ENCODE measurements around the gene NFIB. TPM values are rescaled to one million over a fixed set of nuclear protein-coding genes. Genes with fewer than 3 reads are reported as not detected.

The NFIB gene
- total RNA-seq, 1 donor from 2014 or later, result 99.9 TPM

DNA sequence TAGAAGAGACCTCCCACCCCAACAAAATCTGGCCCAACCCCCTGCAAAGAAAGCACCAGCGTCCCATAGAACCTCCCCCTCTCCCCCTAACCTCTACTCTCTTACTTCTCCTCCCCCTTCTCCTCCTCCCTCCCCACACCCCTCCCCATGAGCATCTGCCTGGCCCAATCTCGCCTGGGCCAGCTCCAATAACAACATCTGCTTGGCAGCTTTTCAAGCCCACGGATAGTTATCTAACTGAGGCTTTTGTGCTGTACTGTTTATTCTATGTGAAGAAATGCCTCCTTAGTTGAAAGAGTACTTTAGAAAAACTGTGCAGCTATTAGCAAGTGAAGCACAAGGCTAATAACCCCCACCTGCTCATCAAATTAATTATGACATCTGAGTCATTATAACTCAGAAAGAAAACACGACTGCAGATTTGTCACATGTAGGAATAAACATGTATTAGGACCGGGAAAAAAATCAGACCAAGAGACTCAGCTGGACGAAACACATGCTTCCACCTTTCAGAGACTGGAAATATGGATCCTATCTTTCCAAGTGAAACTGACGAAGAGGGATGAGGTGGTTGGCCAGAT is 42.8 kb downstream of the NFIB start:
- no peaks in the 10 kb centered on the region for H3K27me3 ChIP-seq
- H3K27ac ChIP-seq, result no peak overlapping the region
- H3K36me3 ChIP-seq, result no peaks in the 10 kb centered on the region
- H3K4me1 ChIP-seq, result peaks cover 13 to 44% of the 10 kb centered on the region in 2 donors
- intact Hi-C loops (cut with DNase I), result no loop called here
- TF ChIP-seq, protein P1, sequence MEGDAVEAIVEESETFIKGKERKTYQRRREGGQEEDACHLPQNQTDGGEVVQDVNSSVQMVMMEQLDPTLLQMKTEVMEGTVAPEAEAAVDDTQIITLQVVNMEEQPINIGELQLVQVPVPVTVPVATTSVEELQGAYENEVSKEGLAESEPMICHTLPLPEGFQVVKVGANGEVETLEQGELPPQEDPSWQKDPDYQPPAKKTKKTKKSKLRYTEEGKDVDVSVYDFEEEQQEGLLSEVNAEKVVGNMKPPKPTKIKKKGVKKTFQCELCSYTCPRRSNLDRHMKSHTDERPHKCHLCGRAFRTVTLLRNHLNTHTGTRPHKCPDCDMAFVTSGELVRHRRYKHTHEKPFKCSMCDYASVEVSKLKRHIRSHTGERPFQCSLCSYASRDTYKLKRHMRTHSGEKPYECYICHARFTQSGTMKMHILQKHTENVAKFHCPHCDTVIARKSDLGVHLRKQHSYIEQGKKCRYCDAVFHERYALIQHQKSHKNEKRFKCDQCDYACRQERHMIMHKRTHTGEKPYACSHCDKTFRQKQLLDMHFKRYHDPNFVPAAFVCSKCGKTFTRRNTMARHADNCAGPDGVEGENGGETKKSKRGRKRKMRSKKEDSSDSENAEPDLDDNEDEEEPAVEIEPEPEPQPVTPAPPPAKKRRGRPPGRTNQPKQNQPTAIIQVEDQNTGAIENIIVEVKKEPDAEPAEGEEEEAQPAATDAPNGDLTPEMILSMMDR (IDR thresholded peaks at IDR 0.05), result no peak
- peak overlapping the region in 1 of 2 donors; percentile 1 for H3K4me3 ChIP-seq
- no peak for DNase-seq (ENCODE audit: low spot score in 2 of 2)
- no peaks in the 10 kb centered on the region for H3K9me3 ChIP-seq

DNA sequence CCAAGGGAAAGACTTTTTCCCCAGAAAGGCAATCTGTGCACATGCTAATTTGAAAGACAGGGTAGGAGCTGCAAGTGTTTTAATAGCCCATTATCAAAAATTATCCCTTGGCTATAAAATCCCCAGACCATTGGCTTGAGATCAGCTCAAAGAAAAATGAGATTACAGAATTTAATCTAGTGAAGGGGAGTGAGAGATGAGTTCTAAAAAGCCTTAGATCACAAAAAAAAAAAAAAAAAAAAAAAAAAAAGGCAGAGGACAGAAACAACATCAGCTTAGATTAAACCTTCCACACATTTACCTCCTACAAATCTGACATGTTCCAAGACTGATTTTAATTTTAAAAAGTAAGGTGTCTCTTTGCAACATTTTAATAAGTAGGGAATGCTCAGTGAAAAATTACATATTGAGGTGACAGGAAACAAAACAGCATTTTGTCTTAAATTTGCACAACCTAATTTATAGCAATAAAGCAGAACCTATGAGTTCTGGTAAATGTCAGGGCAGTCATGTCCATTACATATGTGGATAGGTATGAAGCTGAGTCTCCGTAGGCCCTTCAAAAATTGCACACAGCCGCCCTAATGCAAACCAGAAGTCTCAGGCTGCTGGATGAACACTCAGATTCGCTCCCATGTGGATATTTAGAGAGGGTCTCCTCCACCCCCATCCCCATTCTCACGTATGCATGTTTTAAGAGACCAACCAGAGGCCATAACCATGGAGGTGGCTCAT is 43.4 kb downstream of the NFIB start:
- peaks cover 13 to 43% of the 10 kb centered on the region in 2 donors for H3K4me1 ChIP-seq
- DNase-seq (ENCODE audit: low spot score in 2 of 2), result no peak
- H3K27me3 ChIP-seq, result no peaks in the 10 kb centered on the region
- intact Hi-C loops (cut with DNase I), result no loop called here
- H3K27ac ChIP-seq, result no peak overlapping the region
- no peaks in the 10 kb centered on the region for H3K9me3 ChIP-seq
- TF ChIP-seq, protein P1 (IDR thresholded peaks at IDR 0.05), result no peak
- no peak overlapping the region for H3K4me3 ChIP-seq
- no peaks in the 10 kb centered on the region for H3K36me3 ChIP-seq

DNA sequence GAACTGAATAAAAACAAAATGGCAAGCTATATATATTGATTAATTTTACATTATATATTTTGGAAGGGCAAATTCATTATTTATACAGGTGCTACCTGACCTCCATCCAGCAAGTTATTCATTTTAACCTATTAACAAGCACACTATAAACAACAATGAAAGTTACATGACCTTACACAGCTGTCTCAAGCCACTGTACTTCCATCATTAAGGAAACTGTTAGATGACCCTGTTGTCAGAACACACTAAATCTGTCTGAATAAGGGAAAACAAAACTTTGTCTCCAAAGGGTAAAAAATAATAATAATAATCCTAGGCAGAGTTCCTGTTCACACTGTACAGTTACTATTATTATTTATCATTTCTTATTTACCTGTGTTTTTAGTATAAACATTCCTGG is 44.0 kb downstream of the NFIB start:
- no peaks in the 10 kb centered on the region for H3K9me3 ChIP-seq
- no peaks in the 10 kb centered on the region for H3K27me3 ChIP-seq
- intact Hi-C loops (cut with DNase I), result no loop called here
- peaks cover 8 to 40% of the 10 kb centered on the region in 2 donors for H3K4me1 ChIP-seq
- no peak overlapping the region for H3K4me3 ChIP-seq
- TF ChIP-seq, protein P1 (IDR thresholded peaks at IDR 0.05), result no peak
- DNase-seq (ENCODE audit: low spot score in 2 of 2), result no peak
- H3K36me3 ChIP-seq, result no peaks in the 10 kb centered on the region
- no peak overlapping the region for H3K27ac ChIP-seq

DNA sequence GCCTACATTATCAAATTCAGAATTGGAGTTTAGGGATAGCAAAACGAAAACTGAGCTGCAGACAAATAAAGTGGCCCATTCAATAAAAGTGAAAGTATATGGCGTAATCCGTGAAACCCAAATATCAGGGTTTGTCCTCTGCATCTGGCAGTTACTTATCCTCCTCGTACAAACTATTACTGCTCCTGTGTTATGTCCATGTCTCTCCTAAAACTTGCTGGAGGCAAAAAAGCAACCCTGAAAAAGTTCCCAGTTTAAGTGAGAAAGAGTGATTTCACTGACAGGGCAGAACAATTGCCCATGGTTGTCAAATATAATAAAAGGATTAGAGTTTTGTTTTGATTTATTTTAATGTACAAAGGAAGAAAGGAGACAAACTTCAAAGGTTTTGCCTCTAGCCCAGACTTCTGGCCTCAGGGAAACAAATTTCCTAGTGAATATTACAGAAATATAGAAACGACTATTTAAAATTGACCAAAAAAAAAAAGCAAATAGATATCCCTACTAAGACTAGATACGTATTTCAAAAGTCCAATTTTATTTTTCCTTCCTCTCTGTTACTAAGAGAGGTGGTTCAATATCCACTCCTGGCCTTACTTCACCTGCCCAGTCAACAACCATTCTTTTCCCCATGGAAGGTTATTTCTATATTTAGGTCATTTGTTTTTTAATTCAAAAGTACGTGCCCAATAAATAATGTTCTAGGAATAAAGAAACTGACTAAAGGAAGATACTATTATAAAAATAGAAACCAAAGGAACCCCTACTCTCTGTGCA is 50.0 kb downstream of the NFIB start:
- Histone ChIP-seq H3K27me3 (no peaks in the 10 kb centered on the region), H3K36me3 (no peaks in the 10 kb centered on the region), H3K4me1 (peaks cover 0 to 7% of the 10 kb centered on the region in 2 donors), H3K9me3 (no peaks in the 10 kb centered on the region), H3K27ac (no peak overlapping the region), H3K4me3 (no peak overlapping the region)
- intact Hi-C loops (cut with DNase I), result no loop called here
- DNase-seq (ENCODE audit: low spot score in 2 of 2), result no peak
- TF ChIP-seq, protein P1 (IDR thresholded peaks at IDR 0.05), result no peak

DNA sequence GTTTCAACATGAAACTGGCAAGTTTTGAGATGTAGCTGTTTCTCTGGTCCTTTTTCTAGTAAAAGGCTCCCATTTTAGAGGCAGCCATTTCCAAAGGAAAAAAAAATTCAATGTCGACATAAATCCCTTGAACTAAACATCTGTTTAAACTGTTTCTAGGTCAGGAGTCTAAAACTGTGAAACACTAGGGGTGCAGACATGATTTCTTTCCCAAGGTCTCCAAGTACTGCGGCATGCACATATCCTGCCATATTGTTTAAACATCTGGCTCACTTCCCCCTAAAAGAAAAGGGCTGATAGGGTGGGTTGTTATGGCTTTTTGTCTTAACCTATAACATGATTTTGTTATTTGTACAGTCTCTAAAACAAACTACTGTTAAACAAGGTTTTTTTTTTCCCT is 51.1 kb downstream of the NFIB start:
- Histone ChIP-seq H3K9me3 (no peaks in the 10 kb centered on the region), H3K36me3 (no peaks in the 10 kb centered on the region), H3K4me3 (no peak overlapping the region), H3K27me3 (no peaks in the 10 kb centered on the region), H3K4me1 (peaks cover 0 to 15% of the 10 kb centered on the region in 2 donors), H3K27ac (no peak overlapping the region)
- no peak for DNase-seq (ENCODE audit: low spot score in 2 of 2)
- TF ChIP-seq, protein P1 (IDR thresholded peaks at IDR 0.05), result no peak
- intact Hi-C loops (cut with DNase I), result no loop called here
